ACC112 (cell line): ENCODE results near the gene CYFIP1.

Source experiments
- H2AFZ ChIP-seq: fragments of 200-600 bp; sonication (generic); one replicate; pipeline ENCODE4 v1.6.0; 2017; ENCODE audit warnings: antibody characterized with exemption, low read length; ENCODE audit not compliant: unreplicated experiment
- H3K27ac ChIP-seq: fragments of 200-600 bp; sonication (generic); 2 replicates; pipeline ENCODE4 v1.5.1; 2014; ENCODE audit warnings: low read depth, mild to moderate bottlenecking, antibody characterized with exemption, low read length, moderate library complexity
- H3K27me3 ChIP-seq: fragments of 200-600 bp; sonication (generic); 2 replicates; pipeline ENCODE4 v1.6.1; 2014; ENCODE audit warnings: mild to moderate bottlenecking, antibody characterized with exemption, low read length, moderate library complexity, mixed read lengths; ENCODE audit not compliant: insufficient read depth
- H3K36me3 ChIP-seq: fragments of 200-600 bp; sonication (generic); 2 replicates; pipeline ENCODE4 v1.6.1; 2016; ENCODE audit warnings: mild to moderate bottlenecking, antibody characterized with exemption, low read length, moderate library complexity, mixed read lengths; ENCODE audit not compliant: insufficient read depth
- H3K4me1 ChIP-seq: fragments of 200-600 bp; sonication (generic); one replicate; pipeline ENCODE4 v1.6.1; 2016; ENCODE audit warnings: low read length, mixed read lengths; ENCODE audit not compliant: insufficient read depth, unreplicated experiment, control insufficient read depth
- H3K4me3 ChIP-seq: fragments of 200-600 bp; sonication (generic); 2 replicates; pipeline ENCODE4 v1.5.1; 2014; ENCODE audit warnings: mild to moderate bottlenecking, low read depth, low read length
- H3K79me2 ChIP-seq: fragments of 200-600 bp; sonication (generic); one replicate; pipeline ENCODE4 v1.6.0; 2016; ENCODE audit warnings: low read length; ENCODE audit not compliant: control insufficient read depth, unreplicated experiment, insufficient read depth

CYFIP1 gene

DNA sequence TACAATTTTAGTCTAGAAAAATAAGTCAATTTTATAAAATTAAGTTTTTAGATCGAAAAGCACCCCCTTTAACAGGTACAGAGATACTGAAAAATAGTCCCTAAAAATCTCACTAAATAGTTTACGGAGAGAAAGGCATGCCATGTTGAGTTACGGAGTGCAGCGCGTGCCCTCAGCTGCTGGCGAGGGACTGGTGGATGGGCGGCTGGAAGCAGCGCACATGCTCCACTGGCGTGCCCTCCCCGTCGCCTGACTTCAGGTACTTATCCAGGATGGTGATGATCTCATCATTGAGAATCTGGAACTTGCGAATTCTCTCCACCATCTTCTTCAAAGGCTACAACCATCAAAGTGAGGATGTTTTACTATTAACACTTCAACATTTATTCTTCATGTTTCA lies 110.3 kb downstream of the CYFIP1 start:
- peaks cover 5% of the 10 kb centered on the region for H3K79me2 ChIP-seq
- H2AFZ ChIP-seq = no peak overlapping the region
- peaks cover 47% of the 10 kb centered on the region for H3K36me3 ChIP-seq
- H3K4me1 ChIP-seq = no peaks in the 10 kb centered on the region
- H3K27ac ChIP-seq = no peak overlapping the region
- no peak overlapping the region for H3K4me3 ChIP-seq
- H3K27me3 ChIP-seq = no peaks in the 10 kb centered on the region

DNA sequence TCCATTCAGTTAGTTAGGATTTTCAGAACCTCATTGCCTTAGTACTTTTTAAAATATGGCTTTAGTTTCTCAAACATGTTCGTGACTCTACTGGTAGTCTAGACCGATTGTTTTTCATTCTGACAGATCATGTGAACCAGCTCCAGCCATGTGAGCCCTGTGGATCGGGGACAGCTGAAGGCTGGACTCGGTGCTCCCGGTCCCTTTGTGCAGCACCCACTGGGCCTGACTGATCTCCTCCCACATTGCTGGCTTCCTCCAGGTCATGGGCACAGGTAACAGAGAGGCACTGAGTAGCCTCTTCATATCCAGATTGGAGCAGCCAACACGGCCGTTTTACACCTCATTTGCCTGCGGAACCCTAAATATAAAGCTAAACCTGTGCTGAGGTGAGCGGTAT lies 111.2 kb downstream of the CYFIP1 start:
- no peak overlapping the region for H3K27ac ChIP-seq

DNA sequence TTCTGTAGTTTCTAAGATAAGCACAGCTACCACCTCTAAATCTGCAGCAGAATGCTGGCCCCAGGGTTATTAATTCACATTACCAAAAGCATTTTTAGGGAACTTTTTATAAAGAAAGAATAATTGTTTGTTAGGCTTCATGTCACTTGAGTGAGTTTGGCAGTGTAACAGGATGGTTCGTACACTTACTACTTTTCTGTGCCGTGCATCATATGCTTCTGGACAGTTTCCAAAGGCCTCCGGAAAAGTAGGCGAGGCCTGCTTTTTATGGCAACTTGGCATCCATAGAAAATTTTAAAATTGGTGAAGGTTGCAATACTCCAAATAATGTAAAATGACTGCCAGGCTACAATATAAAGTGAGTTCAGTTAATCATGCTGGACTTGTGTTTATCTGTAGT lies 111.7 kb downstream of the CYFIP1 start:
- Histone ChIP-seq H3K4me1 (no peaks in the 10 kb centered on the region), H3K4me3 (no peak overlapping the region), H3K79me2 (peaks cover 8% of the 10 kb centered on the region), H3K27ac (no peak overlapping the region), H2AFZ (no peak overlapping the region), H3K27me3 (no peaks in the 10 kb centered on the region), H3K36me3 (peaks cover 48% of the 10 kb centered on the region)

More for the DNA sequence above, 111.2 kb downstream of the CYFIP1 start:
- H3K27me3 ChIP-seq = no peaks in the 10 kb centered on the region
- no peaks in the 10 kb centered on the region for H3K4me1 ChIP-seq
- H3K4me3 ChIP-seq = no peak overlapping the region
- peaks cover 48% of the 10 kb centered on the region for H3K36me3 ChIP-seq
- H3K79me2 ChIP-seq = peaks cover 5% of the 10 kb centered on the region
- no peak overlapping the region for H2AFZ ChIP-seq

DNA sequence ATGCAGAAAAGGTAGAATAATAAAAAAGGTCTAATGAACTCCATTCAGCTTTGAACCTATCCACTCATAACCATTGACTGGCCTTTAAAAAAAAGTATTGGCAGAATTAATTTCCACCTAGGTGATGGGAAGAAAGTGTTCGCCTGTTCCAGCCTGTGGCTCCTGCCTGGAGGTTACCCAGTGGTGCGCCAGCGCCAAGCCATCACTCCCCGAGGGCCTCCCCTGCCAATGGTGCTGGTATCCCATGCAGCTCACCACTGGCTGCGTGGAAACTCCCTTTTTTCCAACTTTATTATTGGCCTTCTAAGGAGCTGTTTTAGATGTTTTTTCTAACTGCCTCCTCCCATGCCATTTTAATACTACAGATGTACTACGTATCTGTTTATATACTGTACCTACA lies 112.3 kb downstream of the CYFIP1 start:
- H2AFZ ChIP-seq = no peak overlapping the region
- no peak overlapping the region for H3K4me3 ChIP-seq
- H3K27me3 ChIP-seq = no peaks in the 10 kb centered on the region
- peaks cover 48% of the 10 kb centered on the region for H3K36me3 ChIP-seq
- H3K79me2 ChIP-seq = peaks cover 11% of the 10 kb centered on the region
- H3K27ac ChIP-seq = no peak overlapping the region
- H3K4me1 ChIP-seq = no peaks in the 10 kb centered on the region

DNA sequence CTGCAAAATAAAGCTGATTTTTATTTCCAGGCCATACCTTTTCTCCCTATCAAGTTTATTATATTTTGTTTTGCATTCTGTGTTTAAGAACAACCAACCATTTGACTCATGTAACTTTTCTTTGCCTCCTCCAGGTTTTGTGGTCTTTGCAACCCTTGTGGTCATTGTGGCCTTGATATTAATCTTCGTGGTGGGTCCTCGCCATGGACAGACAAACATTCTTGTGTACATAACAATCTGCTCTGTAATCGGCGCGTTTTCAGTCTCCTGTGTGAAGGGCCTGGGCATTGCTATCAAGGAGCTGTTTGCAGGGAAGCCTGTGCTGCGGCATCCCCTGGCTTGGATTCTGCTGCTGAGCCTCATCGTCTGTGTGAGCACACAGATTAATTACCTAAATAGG lies 114.1 kb downstream of the CYFIP1 start:
- H3K27ac ChIP-seq = no peak overlapping the region
- H3K4me3 ChIP-seq = no peak overlapping the region
- H2AFZ ChIP-seq = no peak overlapping the region
- H3K36me3 ChIP-seq = peaks cover 39% of the 10 kb centered on the region
- no peaks in the 10 kb centered on the region for H3K4me1 ChIP-seq
- H3K27me3 ChIP-seq = no peaks in the 10 kb centered on the region
- peaks cover 11% of the 10 kb centered on the region for H3K79me2 ChIP-seq

DNA sequence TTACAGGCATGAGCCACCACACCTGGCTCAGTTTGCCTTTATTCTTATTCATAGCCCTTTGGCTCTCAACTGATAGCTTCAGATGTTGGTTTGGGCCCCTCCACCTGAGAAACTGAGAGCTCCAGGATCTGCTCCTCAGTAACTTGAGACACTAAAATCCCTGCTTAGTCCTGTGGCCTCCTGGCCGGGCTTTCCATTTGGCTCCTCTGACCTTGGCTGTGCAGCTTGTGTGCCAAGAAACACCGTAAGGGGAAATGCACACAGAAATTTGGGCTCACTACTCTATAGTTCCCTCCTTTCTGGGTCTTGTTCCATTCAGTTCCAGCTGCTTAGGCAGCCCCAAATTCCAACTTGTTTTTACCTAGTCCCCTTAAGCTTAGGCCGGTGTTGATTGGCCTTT lies 116.8 kb downstream of the CYFIP1 start:
- H3K4me3 ChIP-seq = no peak overlapping the region
- no peak overlapping the region for H3K27ac ChIP-seq
- no peaks in the 10 kb centered on the region for H3K27me3 ChIP-seq
- H3K4me1 ChIP-seq = no peaks in the 10 kb centered on the region
- no peak overlapping the region for H2AFZ ChIP-seq
- peaks cover 44% of the 10 kb centered on the region for H3K36me3 ChIP-seq
- peaks cover 11% of the 10 kb centered on the region for H3K79me2 ChIP-seq

DNA sequence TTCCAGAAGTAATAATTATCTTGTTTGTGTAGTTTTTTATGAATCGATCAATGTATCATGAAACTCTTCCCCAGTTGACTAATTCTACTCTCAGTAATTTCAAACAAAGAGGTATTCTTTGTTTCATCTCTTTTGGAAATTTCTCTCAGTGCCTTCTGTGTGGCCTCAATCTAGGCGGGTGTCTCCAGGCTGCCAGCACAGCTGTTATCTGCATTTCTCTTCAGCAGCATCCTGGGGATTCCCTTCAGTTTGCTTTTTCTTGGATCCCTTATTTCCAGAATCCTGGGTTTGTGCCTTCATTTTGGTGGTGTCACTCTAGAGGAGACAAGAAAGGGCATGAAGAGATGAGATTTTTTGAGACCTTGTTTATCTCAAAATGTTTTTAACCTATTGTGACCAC lies 119.0 kb downstream of the CYFIP1 start:
- H3K79me2 ChIP-seq = peaks cover 11% of the 10 kb centered on the region
- no peak overlapping the region for H3K4me3 ChIP-seq
- no peaks in the 10 kb centered on the region for H3K27me3 ChIP-seq
- H2AFZ ChIP-seq = no peak overlapping the region
- H3K4me1 ChIP-seq = no peaks in the 10 kb centered on the region
- no peak overlapping the region for H3K27ac ChIP-seq
- peaks cover 32% of the 10 kb centered on the region for H3K36me3 ChIP-seq

DNA sequence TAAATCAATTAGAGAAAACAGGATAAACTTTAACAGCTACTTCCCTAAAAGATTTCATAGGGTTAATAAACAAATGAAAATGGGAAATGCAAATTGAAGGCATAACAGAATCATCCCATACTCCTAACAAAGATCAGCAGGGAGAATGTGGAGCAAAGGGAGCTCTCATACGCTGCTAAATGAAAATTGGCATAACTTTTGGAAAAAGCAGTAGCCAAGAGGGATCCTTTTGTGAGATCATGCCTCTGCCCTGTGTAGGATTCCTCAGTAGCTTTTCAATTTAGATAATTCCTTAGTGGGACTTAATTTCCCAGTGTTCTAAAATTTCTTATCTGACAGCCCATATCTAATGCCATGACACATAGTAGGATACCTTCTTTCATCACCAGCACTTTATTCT lies 123.5 kb downstream of the CYFIP1 start:
- Histone ChIP-seq H3K4me1 (no peaks in the 10 kb centered on the region), H3K4me3 (no peak overlapping the region), H2AFZ (no peak overlapping the region), H3K36me3 (peaks cover 33% of the 10 kb centered on the region), H3K27ac (no peak overlapping the region), H3K27me3 (no peaks in the 10 kb centered on the region), H3K79me2 (peaks cover 5% of the 10 kb centered on the region)

DNA sequence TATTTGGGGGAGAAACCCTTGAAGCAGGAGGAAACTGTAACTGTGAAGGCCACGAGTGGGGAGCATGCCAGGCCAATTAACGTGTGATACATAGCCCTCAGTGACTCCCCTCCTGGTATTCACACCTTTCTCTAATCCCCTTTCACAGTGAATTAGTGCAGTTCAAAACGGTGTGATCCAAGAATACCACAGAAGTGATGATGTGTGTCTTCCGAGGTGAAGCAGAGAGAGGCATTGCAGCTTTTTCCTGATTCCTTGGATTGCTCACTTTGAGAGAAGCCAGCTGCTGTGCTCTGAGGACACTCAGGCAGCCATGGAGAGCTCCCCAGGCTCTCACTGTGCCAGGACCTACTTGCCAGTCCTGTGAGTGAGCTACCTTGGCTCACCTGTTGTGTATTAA lies 124.4 kb downstream of the CYFIP1 start:
- Histone ChIP-seq H3K36me3 (peaks cover 35% of the 10 kb centered on the region), H2AFZ (no peak overlapping the region), H3K4me3 (no peak overlapping the region), H3K27ac (no peak overlapping the region), H3K4me1 (no peaks in the 10 kb centered on the region), H3K79me2 (peaks cover 12% of the 10 kb centered on the region), H3K27me3 (no peaks in the 10 kb centered on the region)

DNA sequence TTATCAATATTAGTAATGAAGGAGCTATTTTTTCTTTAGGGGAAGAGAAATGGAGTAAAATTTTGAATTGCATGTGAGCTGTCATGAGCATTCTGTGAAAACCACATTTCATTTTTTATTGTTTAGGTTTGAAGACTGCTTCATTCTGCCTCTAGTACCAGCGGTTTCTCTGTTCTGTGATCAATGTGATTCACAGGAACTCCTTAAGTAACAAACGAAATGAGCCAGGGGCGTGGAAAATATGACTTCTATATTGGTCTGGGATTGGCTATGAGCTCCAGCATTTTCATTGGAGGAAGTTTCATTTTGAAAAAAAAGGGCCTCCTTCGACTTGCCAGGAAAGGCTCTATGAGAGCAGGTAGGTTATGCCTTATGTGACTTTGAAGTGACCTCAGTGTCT lies 128.7 kb downstream of the CYFIP1 start:
- no peak overlapping the region for H2AFZ ChIP-seq
- no peak overlapping the region for H3K27ac ChIP-seq
- H3K4me1 ChIP-seq = peaks cover 9% of the 10 kb centered on the region
- no peaks in the 10 kb centered on the region for H3K27me3 ChIP-seq
- peaks cover 43% of the 10 kb centered on the region for H3K36me3 ChIP-seq
- H3K4me3 ChIP-seq = no peak overlapping the region
- H3K79me2 ChIP-seq = peaks cover 45% of the 10 kb centered on the region

DNA sequence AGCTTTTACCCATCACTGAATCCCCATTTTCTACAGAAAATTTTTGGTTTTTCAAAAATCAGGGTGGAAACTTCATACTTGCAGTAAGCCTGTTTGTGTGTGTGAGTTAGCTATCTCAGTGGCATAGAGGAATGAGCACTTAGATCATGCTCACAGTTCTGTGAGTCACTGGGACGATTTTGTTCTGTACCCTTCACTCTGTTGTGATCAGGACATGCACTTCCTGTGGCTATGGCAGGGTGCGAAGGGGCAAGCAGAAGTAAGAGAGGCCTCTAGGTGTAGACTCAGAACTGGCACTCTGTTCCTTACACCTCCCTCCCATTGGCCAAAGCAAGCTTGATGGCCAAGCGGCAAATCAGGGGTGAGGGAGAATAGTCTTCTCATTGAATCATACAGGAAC lies 130.1 kb downstream of the CYFIP1 start:
- H3K36me3 ChIP-seq = peaks cover 50% of the 10 kb centered on the region

More for the DNA sequence above, 130.1 kb downstream of the CYFIP1 start:
- H3K4me3 ChIP-seq = no peak overlapping the region
- peaks cover 9% of the 10 kb centered on the region for H3K4me1 ChIP-seq
- H2AFZ ChIP-seq = no peak overlapping the region
- peaks cover 56% of the 10 kb centered on the region for H3K79me2 ChIP-seq
- no peaks in the 10 kb centered on the region for H3K27me3 ChIP-seq
- H3K27ac ChIP-seq = peak overlapping the region; percentile 46; the same call in 1 of the 2 replicates
